Activated CD8-positive, alpha-beta memory T cell treated with anti-CD3 and anti-CD28 coated beads, Interleukin-2, amount 50 U/mL, for 24 hours (primary cell): ENCODE measurements around the gene HMX2.

Experiments used
- DNase-seq: peaks from one replicate; pipeline ENCODE4 v3.0.0-alpha.2; 2020; ENCODE audit errors: extremely low read depth

The HMX2 gene

DNA sequence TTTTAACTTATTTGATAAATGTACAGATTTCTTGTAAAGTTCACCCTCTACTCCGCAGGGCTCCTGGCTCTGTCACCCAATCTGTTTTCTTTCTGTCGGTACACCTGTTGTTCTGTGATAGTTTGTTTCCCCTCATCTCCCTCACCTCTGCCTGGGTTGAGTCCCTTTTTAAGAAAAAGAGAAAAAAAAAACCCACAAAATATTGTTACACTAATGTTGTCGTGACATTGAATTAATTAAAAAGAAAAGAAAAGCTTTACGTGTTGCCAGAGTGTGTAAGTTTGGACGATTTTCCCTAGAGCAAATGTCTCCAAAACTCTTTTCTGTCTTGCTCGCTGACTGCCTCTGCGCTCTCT lies 8.8 kb upstream of the HMX2 start:
- no peak for DNase-seq

DNA sequence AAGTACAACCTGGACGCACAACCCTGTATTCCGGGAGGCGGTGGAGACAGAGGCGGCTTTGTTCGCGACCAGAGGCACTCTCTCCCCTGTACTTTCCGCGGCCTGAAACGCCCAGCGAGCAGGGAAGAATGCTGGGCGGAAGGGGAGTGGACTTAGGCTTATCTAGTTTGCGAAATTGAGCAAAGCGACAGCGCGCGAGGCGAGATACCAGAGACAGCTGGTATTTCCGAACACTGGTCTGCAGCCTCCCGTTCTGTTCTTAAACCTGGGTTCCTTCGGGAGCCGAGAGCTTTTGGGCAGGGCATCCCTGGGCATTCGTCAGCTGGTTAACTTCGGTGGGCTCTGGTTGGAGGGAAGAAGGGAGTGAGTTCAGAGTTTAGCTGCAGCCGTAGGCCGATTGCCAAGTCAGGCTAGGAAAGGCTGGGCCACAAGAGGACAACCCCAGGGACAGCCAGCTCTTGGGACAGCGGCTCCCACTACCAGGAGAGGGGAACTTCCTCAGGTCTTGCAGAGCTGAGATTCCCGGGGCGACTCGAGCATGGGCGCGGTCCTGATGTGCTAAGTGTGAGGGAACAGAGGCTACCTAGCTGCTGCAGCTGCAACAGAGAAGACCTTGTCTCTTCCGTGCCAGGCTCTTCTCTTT lies 8.3 kb upstream of the HMX2 start:
- DNase-seq, result no peak

DNA sequence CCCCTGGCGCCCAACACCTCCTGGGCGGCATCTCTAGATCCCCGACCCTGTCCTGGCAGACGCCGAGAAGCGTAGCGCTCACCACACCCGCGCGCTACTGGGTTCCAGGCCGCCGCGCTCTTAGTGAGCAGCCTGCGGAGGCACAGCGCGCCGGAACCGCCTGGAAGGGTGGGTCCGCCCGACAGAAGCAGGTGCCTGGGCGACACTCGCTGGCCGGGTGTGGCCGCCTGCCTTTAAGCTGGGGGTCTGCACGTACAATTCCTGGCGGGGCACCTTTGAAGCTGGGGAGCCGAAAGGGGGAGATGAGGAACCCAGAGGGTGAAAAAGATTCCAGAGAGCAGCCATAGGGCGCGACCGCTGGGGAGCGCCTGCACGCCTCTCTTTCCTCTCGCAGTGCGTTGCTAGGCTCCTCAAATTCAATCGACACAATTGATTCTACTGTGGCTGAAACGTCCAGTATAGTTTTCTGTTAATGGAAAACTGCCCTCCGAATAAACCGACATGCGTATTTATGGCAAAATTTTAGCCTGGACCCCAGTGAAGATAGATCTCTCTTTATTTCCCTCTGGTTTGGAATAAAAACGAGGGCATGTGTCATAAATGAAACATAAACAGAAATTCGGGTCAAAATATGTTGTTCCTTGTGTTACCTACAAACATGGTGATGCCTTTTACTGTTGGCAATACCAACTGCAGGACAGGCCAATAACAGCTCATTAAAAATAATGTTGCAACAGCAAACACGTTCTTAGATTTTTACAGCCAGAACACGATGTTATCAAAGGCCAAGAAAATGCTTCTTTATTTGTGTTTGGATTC lies 7.6 kb upstream of the HMX2 start:
- DNase-seq, result no peak

DNA sequence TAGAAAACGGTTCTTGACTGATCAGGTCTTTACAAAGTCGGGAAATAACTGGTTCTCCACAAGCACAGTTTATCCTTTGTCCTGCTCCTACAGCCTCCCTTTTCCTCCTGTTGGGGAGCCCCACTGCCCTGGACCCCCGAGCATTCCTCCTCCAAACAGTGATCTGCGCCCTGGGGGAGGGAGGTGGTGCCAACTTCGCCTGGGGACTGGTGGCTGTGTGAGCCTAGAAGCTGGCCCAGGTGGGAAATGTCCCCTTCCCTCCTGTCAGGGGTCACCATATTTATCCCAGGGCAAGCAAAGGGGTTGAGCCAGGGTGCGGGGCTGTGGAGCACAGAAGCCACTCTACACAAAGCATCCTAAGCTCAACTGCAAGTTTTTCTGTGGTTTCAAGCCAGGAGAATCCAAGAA lies 6.9 kb upstream of the HMX2 start:
- no peak for DNase-seq

DNA sequence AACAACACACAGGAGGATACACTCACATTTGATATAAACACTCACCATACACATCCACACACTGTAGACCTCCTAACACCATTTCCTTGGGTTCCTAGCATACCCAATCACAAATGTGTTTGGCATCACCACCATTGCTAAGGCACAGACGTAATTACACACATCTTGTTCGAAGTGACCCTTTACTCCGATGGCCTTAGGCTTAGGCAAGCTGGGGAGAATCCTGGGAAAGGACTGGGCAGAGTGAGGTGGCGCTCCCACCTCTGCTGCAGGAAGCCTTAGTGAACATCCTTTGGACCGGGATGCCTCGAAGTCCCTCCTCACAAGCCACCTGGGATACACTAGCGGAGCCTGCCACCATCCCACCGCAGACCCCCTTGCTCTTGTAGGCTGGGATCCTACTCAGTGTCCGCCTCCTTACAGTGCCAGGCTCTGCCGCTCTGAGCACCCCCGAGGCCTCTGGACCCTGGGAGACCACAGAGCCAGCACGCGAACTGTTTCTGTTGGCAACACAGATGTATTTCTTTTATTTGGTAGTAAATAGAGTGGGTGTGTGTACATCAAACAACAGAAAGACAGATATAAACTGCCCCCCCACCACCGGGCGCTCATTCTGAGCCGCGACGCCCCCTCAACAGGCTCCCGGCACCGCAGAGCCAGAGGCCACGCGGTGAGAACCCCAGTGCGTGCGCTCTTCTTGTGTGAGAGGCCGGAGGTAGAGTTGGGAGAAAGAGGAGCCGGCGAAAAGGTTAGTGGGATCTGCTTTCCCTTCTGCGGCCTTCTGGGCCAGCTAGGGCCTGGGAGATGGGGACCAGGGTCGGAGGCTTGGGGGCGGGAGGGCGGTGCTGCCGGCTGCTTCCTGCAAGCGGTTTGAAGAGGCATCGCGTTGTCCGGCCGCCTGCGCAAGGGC lies 5.9 kb upstream of the HMX2 start:
- no peak for DNase-seq

DNA sequence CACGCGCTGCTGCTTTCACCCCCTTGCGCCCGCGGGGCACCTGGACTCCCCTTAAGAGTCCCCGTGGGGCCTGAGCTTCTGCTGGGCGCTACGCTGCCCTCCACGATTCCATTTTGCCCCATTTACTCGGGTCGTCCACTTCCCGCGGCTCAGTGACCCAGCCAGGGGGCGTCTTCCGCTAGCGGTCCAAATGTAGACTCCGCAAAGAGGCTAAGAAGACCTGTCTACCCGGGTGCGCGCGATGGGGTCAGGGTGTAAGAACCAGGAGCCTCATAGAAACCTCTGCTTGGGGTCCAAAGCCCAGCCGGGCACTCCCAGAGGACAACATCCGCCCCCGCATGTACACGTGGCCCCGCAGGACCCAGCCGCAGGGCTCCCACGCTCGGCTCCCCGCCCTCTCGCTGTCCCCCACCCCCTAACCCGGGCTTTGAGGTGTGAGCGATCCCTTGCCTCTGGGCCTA lies 5.2 kb upstream of the HMX2 start:
- DNase-seq, result no peak

DNA sequence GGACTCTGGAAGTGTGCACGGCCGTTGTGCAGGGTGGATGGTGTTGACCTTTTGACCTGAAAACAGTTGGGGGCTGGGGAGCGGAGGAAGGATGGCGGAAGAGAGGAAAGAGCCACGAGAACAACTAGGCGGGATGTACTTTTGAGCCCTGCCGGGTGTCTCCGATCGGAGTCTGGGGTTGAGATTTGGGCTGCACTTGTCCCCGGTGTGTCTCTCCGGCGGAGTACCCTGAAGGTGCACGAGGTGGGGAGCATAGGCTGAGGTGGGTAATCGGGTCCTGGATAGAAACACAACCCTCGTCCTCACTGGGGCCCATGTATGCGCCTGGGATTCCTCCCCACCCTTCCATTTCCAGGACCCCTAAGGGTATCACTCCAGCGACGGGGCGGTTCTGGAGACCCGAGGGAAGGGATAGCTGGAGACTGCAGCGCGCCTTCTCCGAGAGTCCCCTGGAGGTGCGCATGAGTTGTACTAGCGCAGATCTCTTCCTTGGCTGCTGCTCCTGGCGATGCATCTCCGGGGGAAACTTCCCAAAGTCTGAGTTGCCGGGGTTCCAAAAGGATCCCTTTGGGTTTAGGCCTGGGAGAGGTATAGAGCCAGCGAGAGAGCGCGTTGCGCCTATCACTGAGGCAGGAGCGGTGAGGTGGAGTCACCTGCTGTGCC lies 4.6 kb upstream of the HMX2 start:
- no peak for DNase-seq

DNA sequence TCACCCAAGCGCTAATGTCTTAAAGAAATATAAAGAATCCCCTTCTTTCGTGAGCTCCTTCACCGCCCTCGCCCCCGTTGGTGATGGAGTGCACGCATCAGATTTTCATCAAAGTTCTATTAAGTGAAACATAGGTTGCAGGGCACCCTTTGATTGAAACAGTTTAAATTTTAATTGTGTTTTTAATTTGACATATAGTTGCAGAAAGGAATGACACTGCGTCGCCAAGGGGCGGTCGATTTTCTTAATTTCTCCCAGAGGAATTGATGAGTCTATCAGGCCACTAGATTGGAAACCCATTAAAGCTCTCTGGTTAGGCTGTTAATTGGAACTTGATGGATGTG lies 4.1 kb upstream of the HMX2 start:
- DNase-seq, result no peak

DNA sequence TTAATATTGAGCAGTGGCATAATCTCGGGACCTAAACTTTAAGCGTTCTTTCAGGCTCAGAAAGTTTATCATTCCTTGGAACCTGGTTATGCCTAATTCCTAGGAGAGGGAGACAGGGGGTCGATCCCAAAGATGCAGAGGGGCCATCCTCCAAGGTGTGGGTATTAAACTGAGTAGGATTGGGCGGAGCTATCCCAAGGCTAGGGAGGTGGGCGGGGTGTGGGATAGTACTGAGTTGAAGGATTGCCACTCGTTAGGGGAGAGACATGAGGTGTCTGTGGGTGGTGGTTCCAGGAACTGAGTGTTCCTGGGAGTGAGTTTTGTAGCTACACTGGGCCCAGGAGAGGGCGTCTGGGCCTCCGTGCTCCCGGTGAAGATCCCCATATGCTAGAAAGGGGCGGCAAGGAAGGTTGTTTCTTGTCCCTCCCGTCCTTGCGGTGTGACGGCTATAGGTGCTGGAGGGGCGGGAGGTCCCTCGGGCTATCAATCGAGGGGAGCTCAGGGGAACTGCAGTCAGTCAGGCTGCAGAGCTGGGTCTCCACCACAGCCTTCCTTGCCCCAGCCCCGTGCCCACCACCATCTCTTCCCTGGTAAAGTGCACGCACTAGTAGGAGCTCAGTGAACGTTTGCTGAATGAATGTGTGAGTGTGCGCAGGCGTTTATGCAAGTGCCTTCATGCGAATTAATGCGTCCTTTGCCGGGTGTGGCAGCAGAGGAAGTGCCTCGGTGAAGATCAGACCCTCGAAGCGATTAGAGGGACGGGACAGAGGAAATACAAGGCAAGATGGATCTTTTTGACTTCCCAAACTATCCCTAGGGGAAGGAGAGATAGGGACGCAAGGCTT lies 3.0 kb upstream of the HMX2 start:
- DNase-seq, result no peak

DNA sequence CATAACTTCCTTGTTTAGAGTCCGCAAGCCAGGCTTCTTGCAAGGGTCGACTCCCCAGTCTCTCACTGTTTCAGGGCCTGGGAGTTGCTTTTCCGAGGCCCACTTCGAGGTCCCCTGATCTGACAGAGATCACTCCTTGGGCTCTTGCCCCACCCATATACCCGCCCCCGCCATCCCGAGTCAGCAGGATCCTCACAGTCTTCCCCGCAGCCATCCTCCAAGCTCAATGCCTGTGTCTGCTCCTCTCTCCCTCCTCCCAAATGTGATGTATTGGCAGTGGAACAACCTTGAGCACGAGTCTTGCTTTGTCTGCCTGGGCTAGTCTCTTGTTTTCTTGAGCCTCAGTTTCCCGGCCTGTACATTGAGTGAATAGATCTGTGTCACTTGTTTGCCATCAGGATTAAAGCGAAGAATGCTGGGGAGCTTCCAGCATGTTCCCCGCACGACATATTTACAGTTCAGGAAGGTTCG lies 2.4 kb upstream of the HMX2 start:
- no peak for DNase-seq

DNA sequence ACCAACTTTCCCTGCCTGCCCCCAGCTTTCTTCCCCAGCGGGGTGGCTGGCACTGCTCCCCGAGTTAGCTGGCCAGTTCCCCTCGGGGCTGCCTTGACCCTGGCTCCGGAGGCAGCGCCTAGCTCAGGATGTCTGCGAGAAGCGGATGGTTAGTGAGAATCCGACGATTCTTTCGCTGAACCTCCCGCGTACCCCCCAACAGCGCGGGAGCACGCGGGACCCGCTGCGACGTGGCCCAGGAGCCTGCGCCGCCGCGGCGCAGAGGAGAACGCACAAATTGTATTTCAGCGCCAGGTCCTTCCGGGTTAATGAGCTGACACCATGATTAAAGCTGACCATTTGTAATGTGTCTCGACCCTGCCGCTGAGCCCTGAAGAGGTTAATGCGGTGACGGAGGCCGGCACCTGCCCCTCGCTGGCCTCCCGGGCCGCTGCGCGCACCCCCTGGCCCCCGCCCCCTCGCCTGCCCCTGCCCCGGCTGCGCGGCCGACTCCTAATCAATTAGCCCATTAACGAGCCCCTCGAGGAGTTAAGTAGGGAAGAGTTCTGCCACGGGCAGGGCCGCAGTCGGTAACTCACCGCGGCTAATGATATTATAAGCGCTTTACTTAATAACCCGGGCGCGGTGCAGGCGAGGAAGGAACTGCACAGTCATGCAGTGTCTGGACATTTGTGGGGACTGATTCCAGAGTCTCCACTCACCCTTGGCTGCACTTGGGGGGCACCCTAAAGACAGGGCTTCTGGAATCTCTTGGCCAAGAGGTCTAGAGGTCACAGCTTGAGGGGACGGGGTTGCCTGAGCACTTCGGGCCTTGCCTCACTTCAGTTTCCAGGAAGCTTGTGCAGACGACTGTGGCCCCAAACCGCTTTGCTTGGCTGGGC lies 1.7 kb upstream of the HMX2 start:
- no peak for DNase-seq

DNA sequence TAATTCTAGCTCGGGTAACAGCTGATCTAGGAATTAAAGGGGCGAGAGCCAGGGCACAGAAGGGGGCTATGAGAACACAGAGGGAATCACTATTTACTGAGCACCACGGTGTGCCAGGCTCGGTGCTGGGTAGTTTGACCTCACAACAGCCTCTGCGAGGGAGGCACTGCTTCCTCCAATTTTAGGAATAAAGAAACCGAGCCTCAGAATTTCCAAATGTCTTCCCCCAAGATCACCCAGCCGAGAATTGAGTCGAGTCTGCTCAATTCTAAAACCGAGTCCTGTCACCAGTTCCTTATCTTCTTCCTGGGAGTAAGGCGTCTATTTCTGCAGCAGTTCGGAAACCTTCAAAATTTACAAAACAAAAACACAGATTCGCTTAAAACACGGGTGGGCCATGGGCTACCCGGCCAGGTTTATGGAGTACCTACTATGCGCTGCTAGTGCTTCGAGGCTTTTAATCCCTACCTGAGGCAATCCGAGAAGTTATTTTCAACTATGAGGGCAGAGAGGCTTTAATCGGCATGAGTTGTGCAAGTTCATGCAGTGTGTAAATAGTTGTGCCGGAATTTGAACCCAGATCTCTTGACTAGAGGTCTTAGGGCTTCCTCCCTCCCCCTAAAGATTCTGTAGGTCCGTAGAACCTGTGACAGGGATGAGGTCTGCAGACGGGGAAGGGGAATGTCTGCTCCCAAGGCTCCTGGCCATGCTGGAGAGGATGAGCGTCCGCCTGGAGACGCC lies 872 bp upstream of the HMX2 start:
- no peak for DNase-seq

DNA sequence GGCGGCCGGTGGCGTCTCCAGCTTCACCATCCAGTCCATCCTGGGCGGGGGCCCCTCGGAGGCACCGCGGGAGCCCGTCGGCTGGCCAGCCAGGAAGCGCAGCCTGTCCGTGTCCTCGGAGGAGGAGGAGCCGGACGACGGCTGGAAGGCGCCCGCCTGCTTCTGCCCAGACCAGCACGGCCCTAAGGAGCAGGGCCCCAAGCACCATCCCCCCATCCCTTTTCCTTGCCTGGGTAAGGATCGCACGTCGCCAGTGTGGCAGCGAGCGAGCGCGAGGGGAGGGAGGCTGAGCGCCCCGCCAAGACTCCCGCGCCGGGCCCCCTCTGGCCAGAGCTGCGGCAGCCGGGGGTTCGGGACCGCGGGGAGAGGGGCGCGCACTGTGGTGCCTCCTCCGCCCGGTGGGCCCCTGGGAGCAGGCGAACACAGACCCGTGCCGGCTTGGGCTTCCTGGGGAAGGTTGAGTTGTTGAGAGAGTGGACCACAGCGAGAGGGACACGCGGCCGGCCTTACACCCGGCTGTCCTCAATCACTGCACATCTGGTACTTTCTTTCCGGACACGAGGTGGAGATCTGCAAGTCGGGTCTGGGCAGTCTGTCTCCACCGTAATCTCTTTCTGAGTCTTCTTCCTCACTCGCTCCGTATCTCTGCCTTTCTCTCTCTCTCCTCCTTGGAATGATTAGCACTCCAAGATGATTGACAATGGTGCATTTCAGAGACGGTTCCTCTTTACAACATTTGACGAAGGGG lies 652 bp downstream of the HMX2 start:
- no peak for DNase-seq

DNA sequence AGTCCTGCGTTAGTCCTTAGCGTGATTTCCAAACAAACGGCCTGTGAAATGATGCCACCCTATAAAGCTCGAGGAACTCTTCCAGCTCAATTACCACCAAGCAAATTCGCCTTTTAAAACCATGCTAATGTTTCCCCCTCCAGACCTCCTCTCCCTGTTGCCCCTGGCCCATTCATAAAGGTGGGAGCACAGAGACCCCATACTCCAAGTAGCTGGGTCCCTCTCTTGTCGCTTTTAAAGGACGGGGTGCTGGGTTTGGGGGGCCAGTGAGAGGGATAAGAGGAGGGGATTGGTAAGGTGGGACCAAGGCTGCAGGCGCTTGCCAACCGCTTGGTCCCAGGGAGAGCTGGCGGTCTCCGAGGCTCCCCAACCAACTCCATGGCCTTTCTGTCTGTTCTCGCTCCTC lies 1.2 kb downstream of the HMX2 start:
- DNase-seq, result no peak

DNA sequence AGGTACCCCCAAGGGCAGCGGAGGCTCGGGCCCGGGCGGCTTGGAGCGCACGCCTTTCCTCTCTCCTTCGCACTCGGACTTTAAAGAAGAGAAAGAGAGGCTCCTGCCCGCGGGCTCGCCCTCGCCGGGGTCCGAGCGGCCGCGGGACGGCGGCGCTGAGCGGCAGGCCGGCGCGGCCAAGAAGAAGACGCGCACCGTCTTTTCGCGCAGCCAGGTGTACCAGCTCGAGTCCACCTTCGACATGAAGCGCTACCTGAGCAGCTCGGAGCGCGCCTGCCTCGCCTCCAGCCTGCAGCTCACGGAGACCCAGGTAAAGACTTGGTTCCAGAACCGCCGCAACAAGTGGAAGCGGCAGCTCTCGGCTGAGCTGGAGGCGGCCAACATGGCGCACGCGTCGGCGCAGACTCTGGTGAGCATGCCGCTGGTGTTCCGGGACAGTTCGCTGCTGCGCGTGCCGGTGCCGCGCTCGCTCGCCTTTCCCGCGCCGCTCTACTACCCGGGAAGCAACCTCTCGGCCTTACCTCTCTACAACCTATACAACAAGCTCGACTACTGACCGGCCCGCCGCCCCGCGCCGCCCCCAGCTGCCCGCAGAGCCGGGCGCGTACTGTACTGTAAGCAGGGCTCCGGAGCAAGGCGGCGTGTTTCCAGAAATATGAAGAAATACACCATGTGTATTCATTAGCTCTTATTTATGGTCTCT lies 1.8 kb downstream of the HMX2 start:
- DNase-seq, result no peak

DNA sequence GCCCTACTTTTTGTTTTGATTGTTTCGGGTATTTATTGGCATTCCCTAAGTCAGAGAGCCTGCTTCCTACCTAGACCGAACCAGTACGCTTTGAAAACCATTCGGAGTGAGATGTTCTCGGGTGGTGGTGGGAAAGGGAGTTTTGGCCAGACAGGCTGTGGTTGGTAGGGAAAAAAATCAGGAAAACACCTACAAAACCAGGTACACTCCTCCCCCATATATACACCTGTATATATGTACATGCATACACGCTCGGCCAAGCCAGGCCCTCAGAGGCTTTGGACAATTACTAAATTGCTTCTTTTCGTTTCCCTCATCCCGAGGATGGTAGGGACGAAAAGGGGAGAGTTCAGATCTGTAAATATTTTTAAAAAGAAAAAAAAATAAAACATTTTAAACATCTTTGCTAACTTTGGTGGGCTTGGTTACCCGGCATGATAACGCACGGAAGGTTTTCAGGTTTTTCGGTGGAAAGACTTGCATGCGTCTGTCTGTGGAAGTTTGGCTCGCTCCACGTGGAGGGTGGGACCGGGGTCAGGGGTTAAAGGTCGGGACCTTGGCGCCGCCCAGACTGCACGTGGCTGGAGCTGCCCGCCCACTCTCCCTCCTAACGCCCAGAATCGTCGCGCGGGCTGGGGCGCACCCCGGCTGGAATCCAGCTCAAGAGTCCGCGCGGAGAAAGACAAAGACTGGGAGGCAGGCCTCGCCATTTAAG lies 2.5 kb downstream of the HMX2 start:
- no peak for DNase-seq

DNA sequence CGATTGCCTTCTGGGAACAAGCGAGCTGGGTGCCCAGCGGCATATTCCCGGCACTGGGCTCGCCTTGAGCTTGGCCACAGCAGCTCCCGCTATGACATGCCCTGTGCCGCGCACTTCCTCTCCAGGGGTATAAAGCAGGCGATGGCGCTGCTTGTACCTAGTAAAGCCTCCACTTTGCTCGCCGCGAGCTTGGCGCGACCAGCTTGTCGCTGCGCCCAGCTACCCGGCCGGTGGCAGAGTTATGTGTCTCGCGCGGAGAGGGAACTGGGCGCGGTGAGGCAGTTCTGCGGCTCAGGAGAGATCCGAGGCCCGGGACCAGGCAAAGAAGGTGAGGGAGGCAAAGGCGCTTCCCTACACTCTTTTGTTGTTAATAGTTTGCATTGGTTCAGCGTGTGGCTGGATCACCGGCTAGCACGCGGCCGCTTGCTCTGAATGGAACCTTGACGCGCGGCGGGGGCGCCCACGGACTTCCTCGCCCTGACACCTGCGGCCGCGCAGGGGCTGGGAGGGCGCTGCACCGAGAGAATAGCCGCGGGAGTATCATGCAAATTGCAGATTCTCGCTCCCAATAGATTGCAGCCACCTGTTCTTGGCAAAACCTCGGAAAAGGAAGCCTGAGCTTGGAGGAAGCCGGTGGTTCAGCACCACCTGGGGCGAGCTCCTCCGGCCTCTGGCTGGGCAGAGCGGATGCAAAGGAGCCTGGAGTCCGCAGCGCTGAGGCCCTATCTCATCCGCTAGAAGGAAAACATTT lies 3.2 kb downstream of the HMX2 start:
- DNase-seq, result no peak
